ENCODE results near the gene RIN3.

DNA sequence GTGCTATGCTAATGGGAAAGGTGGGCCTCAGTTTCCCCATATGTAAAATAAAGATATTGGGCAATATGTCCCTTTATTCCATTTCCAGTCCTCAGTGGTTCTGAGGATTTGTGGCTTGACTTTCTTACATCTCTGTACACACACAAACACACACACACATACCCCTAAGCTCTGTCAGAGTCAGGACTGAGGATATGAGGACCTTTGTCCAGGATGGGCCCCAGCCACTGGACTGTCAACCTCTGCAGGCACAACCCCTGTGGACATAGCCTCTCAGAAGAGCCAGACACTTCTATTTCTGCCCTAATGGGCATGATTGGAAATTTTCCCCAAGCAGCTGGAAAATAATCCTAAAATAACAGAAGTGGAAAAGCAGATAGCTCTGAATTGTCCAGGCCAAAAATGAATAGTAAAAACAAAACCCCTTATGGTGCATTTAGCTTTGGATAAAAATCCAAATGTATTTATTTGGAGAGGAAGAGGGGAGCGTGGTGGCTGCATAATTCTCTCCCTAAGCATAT lies 50.2 kb downstream of the RIN3 start:
- TF ChIP-seq, protein P1, sequence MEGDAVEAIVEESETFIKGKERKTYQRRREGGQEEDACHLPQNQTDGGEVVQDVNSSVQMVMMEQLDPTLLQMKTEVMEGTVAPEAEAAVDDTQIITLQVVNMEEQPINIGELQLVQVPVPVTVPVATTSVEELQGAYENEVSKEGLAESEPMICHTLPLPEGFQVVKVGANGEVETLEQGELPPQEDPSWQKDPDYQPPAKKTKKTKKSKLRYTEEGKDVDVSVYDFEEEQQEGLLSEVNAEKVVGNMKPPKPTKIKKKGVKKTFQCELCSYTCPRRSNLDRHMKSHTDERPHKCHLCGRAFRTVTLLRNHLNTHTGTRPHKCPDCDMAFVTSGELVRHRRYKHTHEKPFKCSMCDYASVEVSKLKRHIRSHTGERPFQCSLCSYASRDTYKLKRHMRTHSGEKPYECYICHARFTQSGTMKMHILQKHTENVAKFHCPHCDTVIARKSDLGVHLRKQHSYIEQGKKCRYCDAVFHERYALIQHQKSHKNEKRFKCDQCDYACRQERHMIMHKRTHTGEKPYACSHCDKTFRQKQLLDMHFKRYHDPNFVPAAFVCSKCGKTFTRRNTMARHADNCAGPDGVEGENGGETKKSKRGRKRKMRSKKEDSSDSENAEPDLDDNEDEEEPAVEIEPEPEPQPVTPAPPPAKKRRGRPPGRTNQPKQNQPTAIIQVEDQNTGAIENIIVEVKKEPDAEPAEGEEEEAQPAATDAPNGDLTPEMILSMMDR (IDR thresholded peaks at IDR 0.05): no peak
- TF ChIP-seq POLR2A (IDR thresholded peaks at IDR 0.05) (no peak), POLR2AphosphoS5 (IDR thresholded peaks at IDR 0.05) (no peak), EP300 (IDR thresholded peaks at IDR 0.05) (no peak)

All from suprapubic skin (tissue), 4 donors.